Left ventricle myocardium inferior (tissue), 1 donor: Measurements from ENCODE around the gene ZNF493. TPM values are rescaled to one million over a fixed set of nuclear protein-coding genes. Genes with fewer than 3 reads are reported as not detected.

ENCODE experiments used
- DNase-seq: peaks from one replicate; pipeline ENCODE4 v3.0.0-alpha.2; 2020
- H3K27ac ChIP-seq: fragments of 200-600 bp; replicated peaks from 2 replicates; pipeline ENCODE4 v1.8.0; 2021
- H3K27me3 ChIP-seq: fragments of 200-600 bp; 2 replicates; pipeline ENCODE4 v1.8.0; 2021; ENCODE audit warnings: low read depth
- H3K36me3 ChIP-seq: fragments of 200-600 bp; 2 replicates; pipeline ENCODE4 v1.8.0; 2021
- H3K4me1 ChIP-seq: fragments of 200-600 bp; 2 replicates; pipeline ENCODE4 v1.8.0; 2021
- H3K4me3 ChIP-seq: fragments of 200-600 bp; 2 replicates; pipeline ENCODE4 v1.8.0; 2021; ENCODE audit warnings: mild to moderate bottlenecking, moderate library complexity
- H3K9me3 ChIP-seq: fragments of 200-600 bp; replicated peaks from 2 replicates; pipeline ENCODE4 v1.8.0; 2021
- CTCF ChIP-seq: fragments of 200-600 bp; IDR thresholded peaks from 2 replicates; pipeline ENCODE4 v1.8.0; 2021; ENCODE audit warnings: antibody characterized with exemption, mild to moderate bottlenecking, borderline replicate concordance
- intact Hi-C: fragments of 100-400 bp; cut with micrococcal nuclease; formaldehyde crosslinking; loops from one replicate; pipeline ENCODE4 v1.11.0; 2022
- total RNA-seq: library from RNA; stranded (reverse); fragmentation: NEBNext Ultra II Directional; extraction: Animal tissue kit (Norgen Biotek cat#: 25700); gene quantifications from one replicate; pipeline ENCODE4 v1.2.1, GENCODE V29; 2021
- donor health status: DM: no; HTN: yes; CAD: no; lungs with severe emphysema.

The ZNF493 gene
- total RNA-seq, 1 donor from 2014 or later: 12.0 TPM

GRCh38 chr19:21439201-21439751 lies 42.3 kb downstream of the ZNF493 start:
- TF ChIP-seq CTCF: no peak
- no peak for DNase-seq
- Histone ChIP-seq H3K4me1 (no peaks in the 10 kb centered on the region), H3K27ac (peak overlapping the region; percentile 48), H3K9me3 (peaks cover 16% of the 10 kb centered on the region), H3K36me3 (no peaks in the 10 kb centered on the region), H3K27me3 (no peaks in the 10 kb centered on the region), H3K4me3 (peak overlapping the region; percentile 37)
- intact Hi-C loops: no loop called here

- Histone ChIP-seq H3K4me1 (no peaks in the 10 kb centered on the region), H3K36me3 (no peaks in the 10 kb centered on the region), H3K9me3 (peaks cover 6% of the 10 kb centered on the region), H3K27ac (no peak overlapping the region), H3K4me3 (no peak overlapping the region), H3K27me3 (no peaks in the 10 kb centered on the region)
- intact Hi-C loops: no loop called here
- no peak for DNase-seq
- no peak for TF ChIP-seq CTCF
Measured at GRCh38 chr19:21440321-21440720, 43.4 kb downstream of the ZNF493 start.

GRCh38 chr19:21451187-21451586 lies 54.3 kb downstream of the ZNF493 start:
- intact Hi-C loops: no loop called here
- no peaks in the 10 kb centered on the region for H3K27me3 ChIP-seq

GRCh38 chr19:21454901-21455300 lies 58.0 kb downstream of the ZNF493 start:
- H3K9me3 ChIP-seq: peaks cover 50% of the 10 kb centered on the region
- intact Hi-C loops: no loop called here
- no peak for TF ChIP-seq CTCF

More at GRCh38 chr19:21451187-21451586, 54.3 kb downstream of the ZNF493 start:
- Histone ChIP-seq H3K27ac (no peak overlapping the region), H3K4me3 (no peak overlapping the region), H3K36me3 (no peaks in the 10 kb centered on the region), H3K9me3 (peaks cover 49% of the 10 kb centered on the region), H3K4me1 (no peaks in the 10 kb centered on the region)
- no peak for TF ChIP-seq CTCF
- DNase-seq: no peak

GRCh38 chr19:21460686-21461085 lies 63.8 kb downstream of the ZNF493 start:
- no peak overlapping the region for H3K4me3 ChIP-seq
- no peak for TF ChIP-seq CTCF
- intact Hi-C loops: no loop called here
- no peaks in the 10 kb centered on the region for H3K27me3 ChIP-seq
- peaks cover 6% of the 10 kb centered on the region for H3K36me3 ChIP-seq
- H3K4me1 ChIP-seq: no peaks in the 10 kb centered on the region
- H3K9me3 ChIP-seq: peaks cover 33% of the 10 kb centered on the region
- DNase-seq: no peak
- no peak overlapping the region for H3K27ac ChIP-seq

More at GRCh38 chr19:21454901-21455300, 58.0 kb downstream of the ZNF493 start:
- H3K36me3 ChIP-seq: peaks cover 6% of the 10 kb centered on the region
- DNase-seq: no peak
- no peaks in the 10 kb centered on the region for H3K27me3 ChIP-seq
- H3K27ac ChIP-seq: no peak overlapping the region
- no peak overlapping the region for H3K4me3 ChIP-seq
- H3K4me1 ChIP-seq: no peaks in the 10 kb centered on the region
